Suprapubic skin (tissue), 4 donors: ENCODE results near the gene ANKRD26.

Experiments used
- EP300 ChIP-seq: sonication (generic); formaldehyde crosslinking; IDR thresholded peaks from one replicate; pipeline ENCODE4 v1.6.1; 2017; ENCODE audit warnings: antibody characterized with exemption
- POLR2A ChIP-seq, 2 donors: fragments of 450-650 bp; IDR thresholded peaks; one replicate each; pipeline ENCODE4 v1.6.1; 2017; ENCODE audit warnings: antibody characterized with exemption in 2 of 2, mild to moderate bottlenecking in 2 of 2, moderate library complexity in 2 of 2
- POLR2AphosphoS5 ChIP-seq, 3 donors: sonication (generic); formaldehyde crosslinking; IDR thresholded peaks; one replicate each; pipeline ENCODE4 v1.6.1; 2017; ENCODE audit warnings: antibody characterized with exemption in 3 of 3
- TF ChIP-seq, protein P1 (sequence below), 2 donors: fragments of 200-600 bp in 1 of 2; fragments of 450-650 bp in 1 of 2; sonication (generic) in 1 of 2; IDR thresholded peaks; one replicate each; pipeline ENCODE4 v1.5.1; 2016 to 2019; ENCODE audit warnings: antibody characterized with exemption in 2 of 2, mild to moderate bottlenecking in 1 of 2, moderate library complexity in 1 of 2

DNA sequence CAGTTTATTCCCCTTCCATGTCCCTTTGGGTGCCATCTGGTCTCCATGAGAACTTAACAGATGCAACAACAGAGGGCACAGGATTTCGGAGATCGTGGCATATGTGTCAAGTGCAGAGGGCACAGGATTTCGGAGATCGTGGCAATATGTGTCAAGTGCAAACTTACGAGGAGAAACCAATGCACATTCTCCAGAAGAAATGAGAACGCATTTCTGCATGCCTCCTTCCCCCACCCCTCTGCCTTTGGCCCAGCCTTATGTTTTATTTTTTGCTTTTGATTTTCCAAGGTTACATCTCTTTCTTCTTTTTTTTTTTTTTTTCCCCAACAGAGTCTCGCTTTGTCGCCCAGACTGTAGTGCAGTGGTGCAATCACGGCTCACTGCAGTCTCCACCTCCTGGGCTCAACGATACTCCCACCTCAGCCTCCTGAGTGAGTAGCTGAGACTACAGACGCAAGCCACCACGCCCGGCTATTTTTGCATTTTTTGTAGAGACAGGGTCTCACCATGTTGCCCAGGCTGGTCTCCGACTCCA lies 586 bp upstream of the ANKRD26 start:
- TF ChIP-seq, protein P1, sequence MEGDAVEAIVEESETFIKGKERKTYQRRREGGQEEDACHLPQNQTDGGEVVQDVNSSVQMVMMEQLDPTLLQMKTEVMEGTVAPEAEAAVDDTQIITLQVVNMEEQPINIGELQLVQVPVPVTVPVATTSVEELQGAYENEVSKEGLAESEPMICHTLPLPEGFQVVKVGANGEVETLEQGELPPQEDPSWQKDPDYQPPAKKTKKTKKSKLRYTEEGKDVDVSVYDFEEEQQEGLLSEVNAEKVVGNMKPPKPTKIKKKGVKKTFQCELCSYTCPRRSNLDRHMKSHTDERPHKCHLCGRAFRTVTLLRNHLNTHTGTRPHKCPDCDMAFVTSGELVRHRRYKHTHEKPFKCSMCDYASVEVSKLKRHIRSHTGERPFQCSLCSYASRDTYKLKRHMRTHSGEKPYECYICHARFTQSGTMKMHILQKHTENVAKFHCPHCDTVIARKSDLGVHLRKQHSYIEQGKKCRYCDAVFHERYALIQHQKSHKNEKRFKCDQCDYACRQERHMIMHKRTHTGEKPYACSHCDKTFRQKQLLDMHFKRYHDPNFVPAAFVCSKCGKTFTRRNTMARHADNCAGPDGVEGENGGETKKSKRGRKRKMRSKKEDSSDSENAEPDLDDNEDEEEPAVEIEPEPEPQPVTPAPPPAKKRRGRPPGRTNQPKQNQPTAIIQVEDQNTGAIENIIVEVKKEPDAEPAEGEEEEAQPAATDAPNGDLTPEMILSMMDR (IDR thresholded peaks at IDR 0.05) = no peak
- TF ChIP-seq POLR2AphosphoS5 (IDR thresholded peaks at IDR 0.05) (no peak), POLR2A (IDR thresholded peaks at IDR 0.05) (no peak), EP300 (no peak)
